GM12878 (cell line): ENCODE results near the gene QSOX1. TPM values are rescaled to one million over a fixed set of nuclear protein-coding genes. Genes with fewer than 3 reads are reported as not detected.

Experiments used
- ATAC-seq: fragments of 200-7000 bp; cut with Tn5 transposase; 3 replicates; pipeline ENCODE4 v1.9.1; 2020; ENCODE audit warnings: mild to moderate bottlenecking, moderate library complexity
- BruUV-seq: library from RNA; stranded (reverse); fragments of 400-500 nt; replicated peaks from 2 replicates; lab custom pipeline; 2021; lab: Mats Ljungman, UMichigan
- CTCF ChIA-PET: fragments of 300-600 bp; sonication (Branson Sonifier 250); formaldehyde crosslinking; extraction: SDS; loops from one replicate; lab custom pipeline; 2021; ENCODE audit warnings: inconsistent platforms; lab: Yijun Ruan, JAX
- POLR2A ChIA-PET: fragments of 350-600 bp; formaldehyde crosslinking; extraction: SDS; loops from one replicate; lab custom pipeline; 2021; ENCODE audit warnings: inconsistent platforms; lab: Charles Lee
- RAD21 ChIA-PET: fragments of 300-600 bp; sonication (Branson Sonifier 250); formaldehyde crosslinking; loops from one replicate; lab custom pipeline; 2023; ENCODE audit warnings: antibody characterized with exemption; ENCODE audit not compliant: unreplicated experiment; lab: Charles Lee
- SMC1A ChIA-PET: fragments of 300-600 bp; sonication (Branson Sonifier 250); formaldehyde crosslinking; loops from one replicate; lab custom pipeline; 2023; ENCODE audit not compliant: unreplicated experiment, uncharacterized antibody; lab: Charles Lee
- DNase-seq: peaks from one replicate; pipeline ENCODE4 v3.0.0-alpha.2; 2011; ENCODE audit warnings: low read depth, low spot score
- FAIRE-seq: peaks from 3 replicates; lab custom pipeline; 2011; peaks lifted over from hg19 to GRCh38; lab: Jason Lieb, UNC
- H2AFZ ChIP-seq: 2 replicates; pipeline ENCODE4 v1.6.0; 2011; ENCODE audit warnings: low read depth, low read length, control low read depth; ENCODE audit not compliant: control insufficient read depth
- H3K27ac ChIP-seq: 2 replicates; pipeline ENCODE4 v1.5.1; 2011; ENCODE audit warnings: control low read depth; ENCODE audit not compliant: control insufficient read depth, insufficient read depth
- H3K27me3 ChIP-seq, 2 experiments: replicated peaks in 1 of 2; 2 replicates each; pipeline versions ENCODE4 v1.6.0 to v1.6.1; 2011; ENCODE audit warnings: low read length in 1 of 2; ENCODE audit not compliant: control insufficient read depth in 2 of 2, insufficient read depth in 2 of 2
- H3K36me3 ChIP-seq, 2 experiments: 2 replicates each; pipeline ENCODE4 v1.5.1; 2011; ENCODE audit warnings: low read length in 1 of 2; ENCODE audit not compliant: control insufficient read depth in 2 of 2, insufficient read depth in 2 of 2
- H3K4me1 ChIP-seq: 2 replicates; pipeline ENCODE4 v1.6.1; 2011; ENCODE audit warnings: mild to moderate bottlenecking, low read length, moderate library complexity, mixed read lengths; ENCODE audit not compliant: control insufficient read depth, insufficient read depth
- H3K4me2 ChIP-seq: 2 replicates; pipeline ENCODE4 v1.6.0; 2011; ENCODE audit warnings: control low read depth; ENCODE audit not compliant: control insufficient read depth, insufficient read depth
- H3K4me3 ChIP-seq: fragments of 200-600 bp; sonication (generic); 2 replicates; pipeline ENCODE4 v1.5.1; 2016
- H3K79me2 ChIP-seq: 2 replicates; pipeline ENCODE4 v1.6.0; 2011; ENCODE audit warnings: low read length; ENCODE audit not compliant: control insufficient read depth, insufficient read depth
- H3K9ac ChIP-seq: 2 replicates; pipeline ENCODE4 v1.8.0; 2011; ENCODE audit warnings: low read length, control low read depth, mixed read lengths; ENCODE audit not compliant: control insufficient read depth, insufficient read depth
- H3K9me3 ChIP-seq: replicated peaks from 3 replicates; pipeline ENCODE4 v1.5.1; 2011; ENCODE audit warnings: mild to moderate bottlenecking, low read length; ENCODE audit not compliant: control insufficient read depth, insufficient read depth
- H4K20me1 ChIP-seq: 2 replicates; pipeline ENCODE4 v1.6.0; 2011; ENCODE audit not compliant: control insufficient read depth, insufficient read depth
- CREM ChIP-seq: IDR thresholded peaks from 2 replicates; pipeline ENCODE4 v1.6.1; 2014; ENCODE audit warnings: antibody characterized with exemption, low read depth
- DPF2 ChIP-seq: fragments of 450-650 bp; IDR thresholded peaks from 2 replicates; pipeline ENCODE4 v1.6.1; 2017; ENCODE audit warnings: mild to moderate bottlenecking
- EED ChIP-seq: sonication (generic); IDR thresholded peaks from 2 replicates; pipeline ENCODE4 v1.6.1; 2016; ENCODE audit warnings: antibody characterized with exemption, low read depth
- FOXM1 ChIP-seq: IDR thresholded peaks from 2 replicates; pipeline ENCODE4 v1.6.1; 2012; ENCODE audit warnings: low read depth, mild to moderate bottlenecking, inconsistent platforms, low read length, moderate library complexity
- GATAD2B ChIP-seq: fragments of 450-650 bp; conservative IDR thresholded peaks from 2 replicates; pipeline ENCODE4 v1.6.1; 2017; ENCODE audit warnings: low read depth, mild to moderate bottlenecking, moderate library complexity
- JUNB ChIP-seq: IDR thresholded peaks from 2 replicates; pipeline ENCODE4 v1.6.1; 2016; ENCODE audit warnings: antibody characterized with exemption, mild to moderate bottlenecking
- MTA3 ChIP-seq: IDR thresholded peaks from 2 replicates; pipeline ENCODE4 v1.6.1; 2012; ENCODE audit warnings: low read length, inconsistent platforms, borderline replicate concordance
- NBN ChIP-seq: fragments of 450-650 bp; IDR thresholded peaks from 2 replicates; pipeline ENCODE4 v1.6.1; 2016
- NR2C2 ChIP-seq: IDR thresholded peaks from 2 replicates; pipeline ENCODE4 v1.6.1; 2011; ENCODE audit warnings: borderline replicate concordance, low read depth; ENCODE audit not compliant: control insufficient read depth, insufficient read length
- NRF1 ChIP-seq: conservative IDR thresholded peaks from 2 replicates; pipeline ENCODE4 v1.6.1; 2011; ENCODE audit warnings: mild to moderate bottlenecking, low read depth, low read length, improper control_type of control experiment
- POU2F2 ChIP-seq: IDR thresholded peaks from 3 replicates; pipeline ENCODE4 v1.6.1; 2011; ENCODE audit warnings: low read depth, mild to moderate bottlenecking, low read length, borderline replicate concordance
- SPI1 ChIP-seq: IDR thresholded peaks from 2 replicates; pipeline ENCODE4 v1.6.1; 2011; ENCODE audit warnings: low read depth, mild to moderate bottlenecking, low read length, moderate library complexity, borderline replicate concordance; ENCODE audit not compliant: insufficient read depth
- TCF7 ChIP-seq: IDR thresholded peaks from 2 replicates; pipeline ENCODE4 v1.6.1; 2014; ENCODE audit warnings: antibody characterized with exemption, borderline replicate concordance
- ZNF24 ChIP-seq: fragments of 450-650 bp; IDR thresholded peaks from 2 replicates; pipeline ENCODE4 v1.6.1; 2017; ENCODE audit warnings: antibody characterized with exemption, mild to moderate bottlenecking
- whole genome bisulfite sequencing: methylation state at CpG from one replicate; pipeline ENCODE4 v1.1.6; 2016; ENCODE audit warnings: low lambda C conversion rate; ENCODE audit not compliant: insufficient replicate concordance, insufficient coverage; ENCODE audit errors: missing lambda C conversion rate; 5-methylcytosine and 5-hydroxymethylcytosine counted together
- in situ Hi-C: fragments of 300-500 bp; cut with MboI; formaldehyde crosslinking; loops from 9 replicates; pipeline ENCODE4 v1.14.3; 2018; ENCODE audit warnings: mixed read lengths
- intact Hi-C: fragments of 100-400 bp; cut with micrococcal nuclease; formaldehyde crosslinking; loops from one replicate; pipeline ENCODE4 v1.14.2; 2022; ENCODE audit not compliant: unreplicated experiment
- polyA plus RNA-seq, 11 experiments: library from polyadenylated mRNA; depleted of rRNA in 4 of 11; unstranded in 6 of 11; stranded (reverse) in 5 of 11; fragments of >200 nt; fragmentation: Nextera tagmentation in 4 of 11; fragmentation: Illumina TruSeq in 1 of 11; extraction: Ambion mirVana in 4 of 11; extraction: Trizol in 1 of 11; gene quantifications; 1 replicate in 1 of 11; 2 replicates in 10 of 11; pipeline versions ENCODE4 v1.2.1 to v1.2.3, GENCODE V29; 2011 to 2016; ENCODE audit warnings: inconsistent platforms in 2 of 11, missing spikeins in 2 of 11, low read depth in 1 of 11
- total RNA-seq, 4 experiments: library from RNA; depleted of rRNA in 3 of 4; stranded (reverse); fragments of >200 nt in 3 of 4; fragmentation: Illumina TruSeq in 1 of 4; extraction: Trizol in 1 of 4; gene quantifications; 2 replicates each; pipeline versions ENCODE4 v1.2.1 to v1.2.3, GENCODE V29; 2013 to 2021
- TF ChIP-seq, protein P1 (sequence below): fragments of 450-650 bp; IDR thresholded peaks from 2 replicates; pipeline ENCODE4 v1.6.1; 2016; ENCODE audit warnings: mild to moderate bottlenecking, moderate library complexity, borderline replicate concordance
- TF ChIP-seq, protein P2 (sequence below): IDR thresholded peaks from 2 replicates; pipeline ENCODE4 v1.6.1; 2012; ENCODE audit warnings: low read depth, low read length, improper control_type of control experiment
- TF ChIP-seq, protein P3 (sequence below): fragments of 450-650 bp; IDR thresholded peaks from 2 replicates; pipeline ENCODE4 v1.6.1; 2018; ENCODE audit warnings: mild to moderate bottlenecking, low read depth, moderate library complexity; ENCODE audit not compliant: partially characterized antibody
- TF ChIP-seq, protein P4 (sequence below): IDR thresholded peaks from 2 replicates; pipeline ENCODE4 v1.6.1; 2011; ENCODE audit warnings: mild to moderate bottlenecking, low read depth, low read length, moderate library complexity; ENCODE audit not compliant: insufficient replicate concordance

The QSOX1 gene
- total and polyA plus RNA-seq, 10 of the 15 experiments (the other 5 are each of a cell fraction or from before 2014, with no cell fraction given): 1.8 to 31.3 (median 11.2) TPM

DNA sequence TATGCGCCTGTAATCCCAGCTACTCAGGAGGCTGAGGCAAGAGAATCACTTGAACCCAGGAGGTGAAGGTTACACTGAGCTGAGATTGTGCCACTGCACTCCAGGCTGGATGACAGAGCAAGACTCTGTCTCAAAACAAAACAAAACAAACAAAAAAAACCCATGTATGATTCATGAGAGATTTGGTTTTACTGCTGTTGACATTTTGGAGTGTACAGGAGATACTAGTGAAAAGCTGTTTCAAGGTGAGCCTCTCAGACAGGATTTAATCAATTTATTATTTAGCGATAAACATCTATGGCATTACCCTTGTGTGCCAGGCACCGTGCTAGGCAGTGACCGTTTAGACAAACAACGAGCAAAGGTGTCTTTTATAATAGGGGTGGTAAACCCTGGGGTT is 91.9 kb downstream of the QSOX1 start:
- no peaks in the 10 kb centered on the region for H3K36me3 ChIP-seq
- ChIA-PET RAD21 (interaction anchor here (0.6 kb wide), 1 partner anchor 27 kb away, joined by 3 read pairs; no protein-coding TSS in a partner anchor), CTCF (interaction anchor here (1.2 kb wide), 1 partner anchor 231 kb away, joined by 3 read pairs; no protein-coding TSS in a partner anchor), SMC1A (no interaction called here), POLR2A (no interaction called here)
- no peaks in the 10 kb centered on the region; the same call in 1 of the 2 replicates for H3K4me1 ChIP-seq
- no peaks in the 10 kb centered on the region for H3K27me3 ChIP-seq
- H4K20me1 ChIP-seq: no peaks in the 10 kb centered on the region
- DNase-seq: no peak
- WGBS: 90% methylated on average over 5 of the region's 5 CpGs
- ATAC-seq: no peak
- no peak overlapping the region for H3K9ac ChIP-seq
- in situ Hi-C loops: loop anchor here (5.0 kb wide), 1 partner anchor 51 kb away; no protein-coding TSS in a partner anchor
- H3K79me2 ChIP-seq: no peaks in the 10 kb centered on the region
- H3K4me2 ChIP-seq: no peak overlapping the region
- no peak for FAIRE-seq
- no peak overlapping the region for H3K27ac ChIP-seq
- H3K4me3 ChIP-seq: no peak overlapping the region
- H2AFZ ChIP-seq: no peak overlapping the region; the same call in 1 of the 2 replicates
- intact Hi-C loops: no loop called here
- H3K9me3 ChIP-seq: no peaks in the 10 kb centered on the region
- no TSS peak for BruUV-seq
- TF ChIP-seq CREM (no peak), FOXM1 (no peak), GATAD2B (no peak), NR2C2 (no peak), JUNB (no peak), MTA3 (no peak), NRF1 (no peak), DPF2 (no peak), SPI1 (no peak), NBN (no peak), EED (no peak), ZNF24 (no peak), TCF7 (no peak), POU2F2 (no peak)
- TF ChIP-seq, protein P1, sequence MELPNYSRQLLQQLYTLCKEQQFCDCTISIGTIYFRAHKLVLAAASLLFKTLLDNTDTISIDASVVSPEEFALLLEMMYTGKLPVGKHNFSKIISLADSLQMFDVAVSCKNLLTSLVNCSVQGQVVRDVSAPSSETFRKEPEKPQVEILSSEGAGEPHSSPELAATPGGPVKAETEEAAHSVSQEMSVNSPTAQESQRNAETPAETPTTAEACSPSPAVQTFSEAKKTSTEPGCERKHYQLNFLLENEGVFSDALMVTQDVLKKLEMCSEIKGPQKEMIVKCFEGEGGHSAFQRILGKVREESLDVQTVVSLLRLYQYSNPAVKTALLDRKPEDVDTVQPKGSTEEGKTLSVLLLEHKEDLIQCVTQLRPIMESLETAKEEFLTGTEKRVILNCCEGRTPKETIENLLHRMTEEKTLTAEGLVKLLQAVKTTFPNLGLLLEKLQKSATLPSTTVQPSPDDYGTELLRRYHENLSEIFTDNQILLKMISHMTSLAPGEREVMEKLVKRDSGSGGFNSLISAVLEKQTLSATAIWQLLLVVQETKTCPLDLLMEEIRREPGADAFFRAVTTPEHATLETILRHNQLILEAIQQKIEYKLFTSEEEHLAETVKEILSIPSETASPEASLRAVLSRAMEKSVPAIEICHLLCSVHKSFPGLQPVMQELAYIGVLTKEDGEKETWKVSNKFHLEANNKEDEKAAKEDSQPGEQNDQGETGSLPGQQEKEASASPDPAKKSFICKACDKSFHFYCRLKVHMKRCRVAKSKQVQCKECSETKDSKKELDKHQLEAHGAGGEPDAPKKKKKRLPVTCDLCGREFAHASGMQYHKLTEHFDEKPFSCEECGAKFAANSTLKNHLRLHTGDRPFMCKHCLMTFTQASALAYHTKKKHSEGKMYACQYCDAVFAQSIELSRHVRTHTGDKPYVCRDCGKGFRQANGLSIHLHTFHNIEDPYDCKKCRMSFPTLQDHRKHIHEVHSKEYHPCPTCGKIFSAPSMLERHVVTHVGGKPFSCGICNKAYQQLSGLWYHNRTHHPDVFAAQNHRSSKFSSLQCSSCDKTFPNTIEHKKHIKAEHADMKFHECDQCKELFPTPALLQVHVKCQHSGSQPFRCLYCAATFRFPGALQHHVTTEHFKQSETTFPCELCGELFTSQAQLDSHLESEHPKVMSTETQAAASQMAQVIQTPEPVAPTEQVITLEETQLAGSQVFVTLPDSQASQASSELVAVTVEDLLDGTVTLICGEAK: no peak
- TF ChIP-seq, protein P2, sequence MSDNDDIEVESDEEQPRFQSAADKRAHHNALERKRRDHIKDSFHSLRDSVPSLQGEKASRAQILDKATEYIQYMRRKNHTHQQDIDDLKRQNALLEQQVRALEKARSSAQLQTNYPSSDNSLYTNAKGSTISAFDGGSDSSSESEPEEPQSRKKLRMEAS: no peak
- TF ChIP-seq, protein P3, sequence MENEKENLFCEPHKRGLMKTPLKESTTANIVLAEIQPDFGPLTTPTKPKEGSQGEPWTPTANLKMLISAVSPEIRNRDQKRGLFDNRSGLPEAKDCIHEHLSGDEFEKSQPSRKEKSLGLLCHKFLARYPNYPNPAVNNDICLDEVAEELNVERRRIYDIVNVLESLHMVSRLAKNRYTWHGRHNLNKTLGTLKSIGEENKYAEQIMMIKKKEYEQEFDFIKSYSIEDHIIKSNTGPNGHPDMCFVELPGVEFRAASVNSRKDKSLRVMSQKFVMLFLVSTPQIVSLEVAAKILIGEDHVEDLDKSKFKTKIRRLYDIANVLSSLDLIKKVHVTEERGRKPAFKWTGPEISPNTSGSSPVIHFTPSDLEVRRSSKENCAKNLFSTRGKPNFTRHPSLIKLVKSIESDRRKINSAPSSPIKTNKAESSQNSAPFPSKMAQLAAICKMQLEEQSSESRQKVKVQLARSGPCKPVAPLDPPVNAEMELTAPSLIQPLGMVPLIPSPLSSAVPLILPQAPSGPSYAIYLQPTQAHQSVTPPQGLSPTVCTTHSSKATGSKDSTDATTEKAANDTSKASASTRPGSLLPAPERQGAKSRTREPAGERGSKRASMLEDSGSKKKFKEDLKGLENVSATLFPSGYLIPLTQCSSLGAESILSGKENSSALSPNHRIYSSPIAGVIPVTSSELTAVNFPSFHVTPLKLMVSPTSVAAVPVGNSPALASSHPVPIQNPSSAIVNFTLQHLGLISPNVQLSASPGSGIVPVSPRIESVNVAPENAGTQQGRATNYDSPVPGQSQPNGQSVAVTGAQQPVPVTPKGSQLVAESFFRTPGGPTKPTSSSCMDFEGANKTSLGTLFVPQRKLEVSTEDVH: no peak
- TF ChIP-seq, protein P4, sequence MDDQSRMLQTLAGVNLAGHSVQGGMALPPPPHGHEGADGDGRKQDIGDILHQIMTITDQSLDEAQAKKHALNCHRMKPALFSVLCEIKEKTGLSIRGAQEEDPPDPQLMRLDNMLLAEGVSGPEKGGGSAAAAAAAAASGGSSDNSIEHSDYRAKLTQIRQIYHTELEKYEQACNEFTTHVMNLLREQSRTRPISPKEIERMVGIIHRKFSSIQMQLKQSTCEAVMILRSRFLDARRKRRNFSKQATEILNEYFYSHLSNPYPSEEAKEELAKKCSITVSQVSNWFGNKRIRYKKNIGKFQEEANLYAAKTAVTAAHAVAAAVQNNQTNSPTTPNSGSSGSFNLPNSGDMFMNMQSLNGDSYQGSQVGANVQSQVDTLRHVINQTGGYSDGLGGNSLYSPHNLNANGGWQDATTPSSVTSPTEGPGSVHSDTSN: no peak
